ENCODE results near the gene SPINT2.

Gene SPINT2

DNA sequence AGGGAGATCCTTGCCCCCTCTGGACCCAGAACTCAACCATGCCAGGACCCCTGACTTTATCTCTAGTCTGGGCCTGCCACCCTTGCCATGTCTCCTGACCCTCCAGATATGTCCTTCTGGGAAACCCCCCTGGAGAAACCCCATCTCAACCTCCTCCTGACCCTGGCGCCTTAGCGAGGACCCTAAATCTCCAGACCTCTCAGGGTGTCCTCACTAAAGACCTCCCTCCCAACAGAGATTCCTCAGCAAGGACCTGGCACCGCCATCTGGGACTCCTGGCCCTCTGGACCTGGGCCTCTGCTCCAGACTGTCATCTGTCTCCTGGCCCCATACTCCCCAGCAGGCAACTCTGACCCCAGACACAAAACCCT lies 56.6 kb downstream of the SPINT2 start:
- Mint-ChIP-seq H3K36me3 (ENCODE audit: low read depth) (no peaks in the 10 kb centered on the region), H3K9me3 (no peaks in the 10 kb centered on the region), H3K27ac (no peak overlapping the region), H3K4me3 (peak overlapping the region; percentile 46 to 79 (median 78)), H3K27me3 (ENCODE audit: low read depth) (peaks cover 59% of the 10 kb centered on the region), H3K4me1 (peaks cover 9% of the 10 kb centered on the region)
- TF ChIP-seq CTCF (IDR thresholded peaks at IDR 0.05; ENCODE audit: unreplicated experiment in 3 of 3), result no peak

GRCh38 chr19:38321646-38322196 lies 57.3 kb downstream of the SPINT2 start:
- no peaks in the 10 kb centered on the region for H3K36me3 Mint-ChIP-seq (ENCODE audit: low read depth)
- peaks cover 59% of the 10 kb centered on the region for H3K27me3 Mint-ChIP-seq (ENCODE audit: low read depth)
- H3K9me3 Mint-ChIP-seq, result no peaks in the 10 kb centered on the region
- H3K4me3 Mint-ChIP-seq, result peak overlapping the region; percentile 7 to 79 (median 78)
- no peak for TF ChIP-seq CTCF (IDR thresholded peaks at IDR 0.05; ENCODE audit: unreplicated experiment in 3 of 3)
- peak overlapping the region in 1 of 3 experiments; percentile 8 for H3K27ac Mint-ChIP-seq
- H3K4me1 Mint-ChIP-seq, result peaks cover 9% of the 10 kb centered on the region

DNA sequence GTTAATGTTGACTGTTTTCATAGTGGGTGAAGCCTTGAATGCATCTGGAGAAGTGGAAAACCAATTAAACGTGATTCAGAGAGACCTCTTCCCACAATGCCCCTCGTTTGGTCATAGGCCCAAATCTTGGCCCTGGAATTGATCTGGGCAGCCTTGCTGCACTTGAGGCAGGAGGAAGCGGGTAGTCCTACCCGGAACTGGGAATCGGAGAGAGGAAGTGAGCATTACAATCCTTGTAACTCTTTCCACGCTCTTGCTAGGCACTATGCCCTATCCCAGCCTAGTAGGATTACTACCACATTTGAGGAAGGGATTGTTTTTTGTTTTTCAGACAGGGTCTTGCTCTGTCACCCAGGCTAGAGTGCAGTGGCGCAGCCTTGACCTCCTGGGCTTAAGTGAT lies 58.9 kb downstream of the SPINT2 start:
- TF ChIP-seq CTCF (IDR thresholded peaks at IDR 0.05; ENCODE audit: unreplicated experiment in 3 of 3), result no peak
- Mint-ChIP-seq H3K4me3 (no peak overlapping the region), H3K27ac (no peak overlapping the region), H3K27me3 (ENCODE audit: low read depth) (peaks cover 48% of the 10 kb centered on the region), H3K4me1 (peaks cover 9% of the 10 kb centered on the region), H3K36me3 (ENCODE audit: low read depth) (no peaks in the 10 kb centered on the region), H3K9me3 (no peaks in the 10 kb centered on the region)

- no peak for TF ChIP-seq CTCF (IDR thresholded peaks at IDR 0.05; ENCODE audit: unreplicated experiment in 3 of 3)
- peaks cover 9% of the 10 kb centered on the region for H3K4me1 Mint-ChIP-seq
- H3K4me3 Mint-ChIP-seq, result no peak overlapping the region
- peaks cover 37% of the 10 kb centered on the region for H3K27me3 Mint-ChIP-seq (ENCODE audit: low read depth)
- H3K9me3 Mint-ChIP-seq, result no peaks in the 10 kb centered on the region
- no peaks in the 10 kb centered on the region for H3K36me3 Mint-ChIP-seq (ENCODE audit: low read depth)
- no peak overlapping the region for H3K27ac Mint-ChIP-seq
Measured at GRCh38 chr19:38324431-38324830, 60.1 kb downstream of the SPINT2 start.

DNA sequence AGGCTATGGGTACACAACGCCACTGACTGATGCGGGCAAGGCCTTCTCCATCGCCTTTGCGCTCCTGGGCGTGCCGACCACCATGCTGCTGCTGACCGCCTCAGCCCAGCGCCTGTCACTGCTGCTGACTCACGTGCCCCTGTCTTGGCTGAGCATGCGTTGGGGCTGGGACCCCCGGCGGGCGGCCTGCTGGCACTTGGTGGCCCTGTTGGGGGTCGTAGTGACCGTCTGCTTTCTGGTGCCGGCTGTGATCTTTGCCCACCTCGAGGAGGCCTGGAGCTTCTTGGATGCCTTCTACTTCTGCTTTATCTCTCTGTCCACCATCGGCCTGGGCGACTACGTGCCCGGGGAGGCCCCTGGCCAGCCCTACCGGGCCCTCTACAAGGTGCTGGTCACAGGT lies 62.2 kb downstream of the SPINT2 start:
- Mint-ChIP-seq H3K4me3 (no peak overlapping the region), H3K9me3 (no peaks in the 10 kb centered on the region), H3K36me3 (ENCODE audit: low read depth) (no peaks in the 10 kb centered on the region), H3K4me1 (peaks cover 7% of the 10 kb centered on the region), H3K27ac (no peak overlapping the region), H3K27me3 (ENCODE audit: low read depth) (peaks cover 18% of the 10 kb centered on the region)
- no peak for TF ChIP-seq CTCF (IDR thresholded peaks at IDR 0.05; ENCODE audit: unreplicated experiment in 3 of 3)

DNA sequence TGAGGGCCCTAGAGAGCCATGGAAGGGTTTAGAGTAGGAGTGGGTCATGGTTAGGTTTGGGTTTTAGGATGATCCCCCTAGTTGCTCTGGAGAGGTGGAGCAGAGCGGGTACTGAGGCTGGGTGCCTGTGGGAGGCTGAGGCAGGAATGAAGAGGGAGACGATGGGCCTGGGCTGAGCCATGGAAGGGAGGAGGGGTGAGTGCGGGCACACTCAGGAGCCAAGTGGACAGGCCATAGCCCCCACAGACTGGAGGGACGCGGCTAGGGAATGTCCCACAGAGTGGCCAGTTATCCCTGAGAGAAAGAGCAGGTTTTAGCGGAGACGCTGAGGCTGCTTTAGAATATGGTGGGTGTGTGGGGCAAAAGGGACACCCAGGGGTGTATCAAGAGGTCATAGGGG lies 65.3 kb downstream of the SPINT2 start:
- peaks cover 6% of the 10 kb centered on the region for H3K27me3 Mint-ChIP-seq (ENCODE audit: low read depth)
- no peaks in the 10 kb centered on the region for H3K4me1 Mint-ChIP-seq
- H3K36me3 Mint-ChIP-seq (ENCODE audit: low read depth), result no peaks in the 10 kb centered on the region
- no peaks in the 10 kb centered on the region for H3K9me3 Mint-ChIP-seq
- H3K4me3 Mint-ChIP-seq, result no peak overlapping the region
- H3K27ac Mint-ChIP-seq, result no peak overlapping the region
- no peak for TF ChIP-seq CTCF (IDR thresholded peaks at IDR 0.05; ENCODE audit: unreplicated experiment in 3 of 3)

Data from nephron (organoid).